HG03378 (cell line): ENCODE data around the gene TNXB.

Source experiments
- ATAC-seq: cut with Tn5 transposase; IDR thresholded peaks from one replicate; pipeline ENCODE4 v1.9.1; 2021; ENCODE audit warnings: mild to moderate bottlenecking, moderate library complexity; ENCODE audit not compliant: unreplicated experiment

The TNXB gene, protein sequence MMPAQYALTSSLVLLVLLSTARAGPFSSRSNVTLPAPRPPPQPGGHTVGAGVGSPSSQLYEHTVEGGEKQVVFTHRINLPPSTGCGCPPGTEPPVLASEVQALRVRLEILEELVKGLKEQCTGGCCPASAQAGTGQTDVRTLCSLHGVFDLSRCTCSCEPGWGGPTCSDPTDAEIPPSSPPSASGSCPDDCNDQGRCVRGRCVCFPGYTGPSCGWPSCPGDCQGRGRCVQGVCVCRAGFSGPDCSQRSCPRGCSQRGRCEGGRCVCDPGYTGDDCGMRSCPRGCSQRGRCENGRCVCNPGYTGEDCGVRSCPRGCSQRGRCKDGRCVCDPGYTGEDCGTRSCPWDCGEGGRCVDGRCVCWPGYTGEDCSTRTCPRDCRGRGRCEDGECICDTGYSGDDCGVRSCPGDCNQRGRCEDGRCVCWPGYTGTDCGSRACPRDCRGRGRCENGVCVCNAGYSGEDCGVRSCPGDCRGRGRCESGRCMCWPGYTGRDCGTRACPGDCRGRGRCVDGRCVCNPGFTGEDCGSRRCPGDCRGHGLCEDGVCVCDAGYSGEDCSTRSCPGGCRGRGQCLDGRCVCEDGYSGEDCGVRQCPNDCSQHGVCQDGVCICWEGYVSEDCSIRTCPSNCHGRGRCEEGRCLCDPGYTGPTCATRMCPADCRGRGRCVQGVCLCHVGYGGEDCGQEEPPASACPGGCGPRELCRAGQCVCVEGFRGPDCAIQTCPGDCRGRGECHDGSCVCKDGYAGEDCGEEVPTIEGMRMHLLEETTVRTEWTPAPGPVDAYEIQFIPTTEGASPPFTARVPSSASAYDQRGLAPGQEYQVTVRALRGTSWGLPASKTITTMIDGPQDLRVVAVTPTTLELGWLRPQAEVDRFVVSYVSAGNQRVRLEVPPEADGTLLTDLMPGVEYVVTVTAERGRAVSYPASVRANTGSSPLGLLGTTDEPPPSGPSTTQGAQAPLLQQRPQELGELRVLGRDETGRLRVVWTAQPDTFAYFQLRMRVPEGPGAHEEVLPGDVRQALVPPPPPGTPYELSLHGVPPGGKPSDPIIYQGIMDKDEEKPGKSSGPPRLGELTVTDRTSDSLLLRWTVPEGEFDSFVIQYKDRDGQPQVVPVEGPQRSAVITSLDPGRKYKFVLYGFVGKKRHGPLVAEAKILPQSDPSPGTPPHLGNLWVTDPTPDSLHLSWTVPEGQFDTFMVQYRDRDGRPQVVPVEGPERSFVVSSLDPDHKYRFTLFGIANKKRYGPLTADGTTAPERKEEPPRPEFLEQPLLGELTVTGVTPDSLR (N-terminal part only)

DNA sequence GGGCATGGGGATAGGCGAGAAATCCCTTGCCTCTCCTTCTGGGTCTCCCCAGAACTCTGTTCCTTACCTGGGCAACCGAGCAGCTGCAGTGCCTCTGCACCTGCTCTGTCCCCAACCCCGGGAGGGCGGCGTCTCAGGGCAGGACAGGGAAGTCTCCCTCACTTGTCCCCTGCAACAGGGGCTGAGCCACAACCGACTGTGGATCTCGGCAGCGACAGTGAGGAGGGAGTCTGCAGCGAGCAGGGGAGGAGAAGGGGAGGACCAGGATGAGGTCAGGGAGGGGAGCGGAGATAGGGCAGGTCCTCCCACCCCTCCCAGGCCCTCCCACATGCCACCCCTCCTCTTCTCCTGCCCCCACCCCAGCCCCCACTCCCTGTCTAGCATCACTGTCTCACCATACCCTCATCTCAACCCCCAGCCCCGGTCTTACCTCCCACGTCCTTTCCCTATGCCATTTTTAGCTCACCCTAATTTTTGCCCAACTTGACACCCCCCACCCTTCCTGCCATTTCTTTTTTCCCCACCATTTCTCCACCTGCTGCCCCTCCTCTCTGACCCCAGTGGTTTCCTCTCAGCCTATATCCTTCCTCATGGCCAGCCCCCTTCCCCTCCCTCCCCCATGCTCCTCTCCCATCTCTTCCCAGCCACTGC is at the start of gene TNXB:
TSS of gene TNXB (minus strand) at position 225 of the 651 bp plus-strand sequence. CDS start 11,140 bp downstream, outside the sequence.
- no peak for ATAC-seq

DNA sequence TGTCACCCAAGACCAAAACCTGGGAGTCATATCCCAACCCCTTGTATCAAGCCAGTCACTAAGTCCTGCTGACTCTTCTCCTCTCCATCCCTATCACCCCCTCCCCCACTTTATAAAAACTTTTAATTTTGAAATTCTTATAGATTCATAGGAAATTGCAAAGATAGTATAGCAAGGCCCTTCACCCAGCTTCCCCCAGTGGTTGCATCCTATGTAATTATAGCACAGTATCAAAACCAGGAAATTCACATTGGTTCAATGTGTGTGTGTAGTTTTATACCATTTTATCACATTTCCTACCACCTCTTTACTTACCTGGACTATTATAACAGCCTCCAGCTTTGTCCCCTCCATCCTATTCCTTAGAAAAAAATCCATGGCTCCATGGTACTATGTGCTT is 48.9 kb upstream of the TNXB start:
- no peak for ATAC-seq

DNA sequence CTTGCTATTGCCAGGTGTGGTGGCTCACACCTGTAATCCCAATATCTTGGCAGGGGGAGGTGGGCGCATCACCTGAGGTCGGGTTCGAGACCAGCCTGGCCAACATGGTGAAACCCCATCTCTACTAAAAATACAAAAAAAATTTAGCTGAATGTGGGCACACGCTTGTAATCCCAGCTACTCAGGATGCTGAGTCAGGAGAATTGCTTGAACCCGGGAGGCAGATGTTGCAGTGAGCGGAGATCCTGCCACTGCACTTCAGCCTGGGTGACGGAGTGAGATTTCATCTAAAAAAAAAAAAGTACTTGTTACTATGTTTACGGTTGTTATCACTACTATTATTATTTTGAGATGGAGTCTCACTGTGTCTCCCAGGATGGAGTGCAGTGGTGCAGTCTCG is 47.8 kb upstream of the TNXB start:
- no peak for ATAC-seq

DNA sequence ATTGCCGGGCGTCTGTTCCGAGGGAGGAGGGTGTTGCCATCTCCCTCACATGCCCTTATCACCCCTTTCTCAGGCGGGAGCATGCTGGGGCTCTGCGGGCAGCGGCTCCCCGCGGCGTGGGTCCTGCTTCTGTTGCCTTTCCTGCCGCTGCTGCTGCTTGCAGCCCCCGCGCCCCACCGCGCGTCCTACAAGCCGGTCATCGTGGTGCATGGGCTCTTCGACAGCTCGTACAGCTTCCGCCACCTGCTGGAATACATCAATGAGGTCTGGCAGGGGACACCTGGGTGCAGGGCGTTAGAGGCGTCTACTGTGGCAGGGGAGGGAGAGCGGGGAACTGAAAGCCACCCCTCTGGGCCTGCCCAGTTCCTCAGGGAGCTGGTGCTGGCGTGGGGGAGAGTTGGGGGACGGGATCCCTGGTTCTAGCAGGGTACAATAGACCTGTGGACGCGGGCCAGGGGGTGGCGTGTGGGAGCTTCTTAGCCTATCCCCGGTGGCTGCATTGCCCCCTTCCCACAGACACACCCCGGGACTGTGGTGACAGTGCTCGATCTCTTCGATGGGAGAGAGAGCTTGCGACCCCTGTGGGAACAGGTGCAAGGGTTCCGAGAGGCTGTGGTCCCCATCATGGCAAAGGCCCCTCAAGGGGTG is 45.5 kb upstream of the TNXB start:
- ATAC-seq: no peak

DNA sequence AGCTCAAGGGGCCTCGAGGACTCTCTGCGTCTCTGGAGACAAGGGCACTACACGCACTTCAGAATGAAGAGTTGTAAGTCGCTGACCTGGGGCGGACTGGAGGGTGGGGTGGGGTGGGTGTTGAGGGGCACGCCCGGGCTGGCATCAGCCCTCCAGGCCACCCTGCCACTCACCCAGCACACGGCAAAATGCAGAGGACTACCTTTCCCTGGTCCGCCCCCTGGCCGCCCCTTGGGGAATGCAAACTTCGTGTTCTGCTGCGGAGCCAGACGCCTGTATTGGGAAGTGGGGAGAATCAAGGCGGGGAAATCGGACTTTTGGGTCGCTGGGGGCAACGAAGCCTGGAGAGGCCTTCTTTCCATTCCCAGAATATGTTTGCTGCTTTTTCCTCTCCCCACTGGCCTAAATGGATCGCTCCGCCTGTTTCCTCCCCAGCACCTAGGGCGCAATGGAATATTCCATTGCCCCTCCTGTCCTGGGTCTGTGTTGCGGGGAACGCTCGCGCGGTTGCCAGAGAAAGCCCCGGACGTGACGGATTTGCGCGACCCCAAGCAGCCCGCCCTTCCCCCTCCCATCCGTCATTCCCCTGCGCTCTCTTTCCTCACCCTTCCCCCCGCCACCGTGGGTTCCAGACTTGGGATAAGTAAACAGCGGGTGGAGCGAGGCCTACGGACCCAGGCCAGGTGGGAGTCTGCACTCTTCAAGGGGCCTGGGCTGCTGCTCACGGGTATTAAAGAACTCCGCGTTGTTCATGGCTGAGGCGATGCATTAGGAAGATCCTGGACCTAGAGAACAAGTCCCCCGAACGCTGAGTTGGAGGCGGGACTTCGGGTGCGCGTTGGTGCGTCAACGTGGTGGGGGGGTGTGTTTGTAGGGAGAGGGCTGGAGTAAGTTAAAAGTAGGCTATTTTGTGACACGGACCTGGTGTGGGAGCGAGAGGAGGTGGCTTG is 44.7 kb upstream of the TNXB start, which contains the start of gene PPT2:
TSS of gene PPT2 (plus strand) at position 578 of the 950 bp plus-strand sequence. CDS start 454 bp downstream, outside the sequence.
- no peak for ATAC-seq

DNA sequence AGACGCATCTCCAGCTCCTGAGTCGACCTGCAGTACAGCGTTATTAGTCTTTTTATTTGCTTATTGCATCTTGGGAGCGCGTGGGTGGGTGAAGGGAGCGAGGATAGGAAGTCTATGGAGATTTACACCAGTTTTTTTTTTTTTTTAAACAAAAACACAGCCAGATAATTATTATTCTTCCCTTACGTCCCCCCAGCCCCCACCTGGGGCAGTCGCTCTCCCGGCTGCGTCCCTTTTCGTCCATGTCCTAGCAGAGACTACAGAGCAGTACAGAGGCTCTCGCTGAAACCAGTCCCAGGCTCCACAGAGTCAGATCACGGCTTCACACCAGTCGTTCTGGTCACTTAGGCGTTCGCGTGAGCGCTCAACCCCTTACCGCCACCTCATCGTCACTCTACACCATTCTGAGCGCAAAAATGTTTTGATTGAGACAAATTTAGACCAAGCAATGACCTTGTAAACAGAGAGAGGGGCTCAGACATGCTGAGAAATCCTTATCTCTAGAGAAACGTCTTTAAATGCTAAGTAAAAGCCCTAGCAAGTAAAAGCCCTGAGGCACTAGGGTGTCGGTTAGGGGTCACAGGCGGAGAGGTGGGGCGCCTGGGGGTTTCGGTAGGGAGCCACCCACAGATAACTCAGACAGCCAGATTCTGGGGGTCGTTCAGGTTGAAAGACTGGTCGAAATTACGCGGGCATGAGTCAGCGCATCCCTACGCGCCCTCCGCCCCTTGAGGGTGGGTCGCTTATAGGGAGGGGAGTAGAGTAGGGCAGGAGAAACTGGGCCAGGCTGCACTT is 43.8 kb upstream of the TNXB start:
- no peak for ATAC-seq

DNA sequence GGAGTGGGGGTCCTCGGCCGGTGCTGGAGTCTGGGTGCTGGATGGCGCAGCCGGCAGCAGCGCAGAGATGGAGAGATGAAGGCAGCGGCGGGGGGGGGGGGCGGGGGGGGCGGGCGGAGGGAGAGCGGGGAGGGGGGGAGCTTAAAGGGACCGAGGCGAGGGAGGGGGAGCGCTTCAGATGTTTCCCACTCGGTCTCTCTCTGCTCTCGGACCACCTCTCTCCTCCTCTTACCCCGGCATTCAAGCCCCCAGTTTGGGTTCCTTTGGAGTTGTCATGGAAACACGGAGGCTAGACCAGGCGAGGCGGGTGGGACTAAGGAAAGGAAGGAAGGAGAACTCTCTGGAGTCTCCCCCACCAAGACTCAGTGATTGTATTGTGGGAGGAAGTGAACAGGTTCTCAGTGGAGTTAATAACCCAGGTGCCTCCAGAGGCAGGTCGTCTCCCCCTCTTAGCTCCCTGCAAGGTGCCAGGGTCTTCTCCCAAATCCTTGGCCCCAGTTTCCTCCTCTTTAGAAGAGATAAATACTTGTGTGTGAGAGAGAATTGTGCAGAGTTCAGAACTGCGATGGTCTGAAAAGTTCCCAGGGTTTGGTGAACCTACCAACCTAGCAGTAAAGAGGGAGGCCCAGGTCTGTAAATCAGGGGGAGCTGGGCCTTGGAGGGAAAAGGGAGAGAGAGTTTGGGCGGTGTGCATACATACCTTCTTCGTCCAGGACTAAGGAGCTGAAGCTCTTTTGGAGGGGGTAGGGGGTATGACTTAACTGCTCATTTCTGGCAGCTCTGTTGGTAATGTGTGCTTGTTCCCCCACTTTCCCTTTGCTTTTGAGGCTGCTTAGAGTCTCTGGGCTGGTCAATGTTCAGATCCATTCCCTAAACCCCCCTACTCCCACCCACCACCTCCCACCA is 43.0 kb upstream of the TNXB start, which contains the start of gene PRRT1:
TSS of gene PRRT1 (minus strand) at position 77 of the 906 bp plus-strand sequence. CDS start 112 bp downstream, outside the sequence.
- ATAC-seq: no peak

DNA sequence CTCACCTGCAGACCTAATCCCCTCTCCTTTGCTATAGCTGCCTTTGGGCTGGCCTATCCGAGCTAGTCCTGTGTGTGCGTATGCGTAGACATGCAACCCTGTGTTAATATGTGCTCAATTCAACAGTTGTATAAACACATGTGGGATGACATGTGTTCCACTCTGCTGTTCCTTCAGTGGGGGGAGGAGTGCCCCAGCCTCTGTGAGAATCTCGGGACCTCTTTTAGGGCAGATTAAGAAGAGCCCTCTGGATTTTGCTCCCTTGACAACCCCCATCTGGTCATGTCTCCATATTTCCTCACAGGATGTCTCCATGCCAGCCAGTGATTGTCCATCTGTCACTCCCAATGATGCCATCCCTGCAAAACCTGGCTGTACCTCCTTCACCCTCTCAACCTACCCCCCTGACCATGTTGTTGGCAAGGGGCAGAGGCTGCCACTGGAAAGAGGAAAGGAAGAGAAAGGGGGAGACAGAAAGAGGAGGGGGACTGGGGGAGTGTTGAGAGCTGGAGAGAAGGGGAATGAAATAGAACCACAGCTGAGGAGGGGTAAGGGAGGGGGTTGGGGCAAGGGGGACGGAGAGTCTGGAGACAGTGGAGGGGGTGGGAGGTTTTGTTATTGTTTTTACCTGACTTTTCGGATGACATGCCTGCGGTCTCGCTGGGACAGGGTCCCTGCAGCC is 42.2 kb upstream of the TNXB start:
- ATAC-seq: no peak

DNA sequence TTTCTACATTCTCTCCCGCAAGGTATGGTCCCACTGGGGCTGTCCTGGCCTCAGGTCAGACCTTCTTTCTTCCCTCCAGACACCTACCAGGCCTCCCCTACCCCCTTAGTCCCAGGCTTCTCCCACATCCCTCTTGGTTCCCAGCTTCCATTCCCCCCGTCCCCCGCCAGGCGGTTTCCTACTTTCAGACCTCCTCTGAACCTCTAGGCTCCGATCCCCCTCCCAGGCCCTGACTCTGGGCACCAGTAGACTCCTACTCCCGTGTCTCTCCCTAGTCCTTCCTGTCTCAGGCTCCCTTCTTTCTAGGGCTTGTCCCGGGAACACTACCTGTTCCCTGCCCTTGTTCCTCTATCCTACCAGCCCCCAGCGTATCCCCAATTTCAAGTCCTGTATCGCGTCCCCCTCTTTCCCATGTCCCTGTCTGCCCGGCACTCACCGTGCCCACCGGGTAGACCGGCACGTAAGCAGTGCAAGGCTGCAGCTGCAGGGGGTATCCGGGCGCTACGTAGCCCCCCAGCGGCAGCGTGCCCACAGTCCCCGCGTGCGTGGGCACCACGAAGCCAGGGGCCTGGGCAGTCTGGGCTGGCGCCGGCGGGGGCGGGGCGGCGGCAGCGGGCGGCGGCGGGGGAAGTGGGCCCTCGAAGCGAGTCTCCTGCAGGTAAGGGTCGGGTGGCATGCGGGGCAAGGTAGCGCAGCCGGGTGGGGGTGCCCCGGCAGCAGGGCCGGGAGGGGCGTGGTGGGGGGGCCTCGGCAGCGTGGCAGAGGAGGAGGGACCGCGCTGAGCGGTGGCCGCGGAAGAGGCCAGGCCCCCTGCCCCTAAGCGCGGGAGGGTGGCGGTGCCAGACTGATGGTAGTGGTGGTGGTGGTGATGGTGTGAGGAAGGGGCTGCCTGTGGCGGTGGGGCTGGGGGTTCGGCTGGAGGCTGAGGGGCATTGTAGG is 41.1 kb upstream of the TNXB start:
- ATAC-seq: no peak

DNA sequence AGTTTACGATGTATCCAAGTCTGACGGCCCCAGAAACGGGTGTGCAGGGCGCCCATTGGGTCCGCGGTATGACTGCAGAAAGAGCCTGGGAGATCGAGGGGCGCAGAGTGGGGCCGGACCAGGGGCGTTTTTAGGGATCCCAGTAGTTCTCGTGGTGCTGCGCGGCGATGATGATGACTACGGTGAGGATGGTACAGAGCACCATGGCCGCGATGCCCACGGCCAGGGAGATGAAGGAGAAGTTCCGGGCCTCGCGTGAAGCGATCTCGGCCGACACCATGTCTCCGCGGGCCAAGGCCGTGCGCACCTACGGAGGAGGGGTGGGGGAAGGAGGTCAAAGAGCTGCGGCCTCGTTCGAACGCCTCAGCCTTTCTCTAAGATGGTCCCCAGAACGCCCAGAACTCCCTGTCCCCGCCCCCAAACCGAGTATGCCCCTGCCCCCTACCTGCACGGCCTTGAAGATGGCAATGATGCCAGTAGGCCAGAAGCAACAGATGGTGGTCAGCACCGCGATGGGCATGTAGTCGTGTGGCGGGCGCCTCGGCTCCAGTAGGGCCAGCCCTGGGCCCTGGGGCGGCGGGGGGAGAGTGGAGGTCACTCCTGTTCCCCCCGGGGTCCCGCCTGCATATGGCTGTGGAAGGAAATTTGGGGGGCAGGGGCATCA is 40.1 kb upstream of the TNXB start:
- ATAC-seq: no peak

DNA sequence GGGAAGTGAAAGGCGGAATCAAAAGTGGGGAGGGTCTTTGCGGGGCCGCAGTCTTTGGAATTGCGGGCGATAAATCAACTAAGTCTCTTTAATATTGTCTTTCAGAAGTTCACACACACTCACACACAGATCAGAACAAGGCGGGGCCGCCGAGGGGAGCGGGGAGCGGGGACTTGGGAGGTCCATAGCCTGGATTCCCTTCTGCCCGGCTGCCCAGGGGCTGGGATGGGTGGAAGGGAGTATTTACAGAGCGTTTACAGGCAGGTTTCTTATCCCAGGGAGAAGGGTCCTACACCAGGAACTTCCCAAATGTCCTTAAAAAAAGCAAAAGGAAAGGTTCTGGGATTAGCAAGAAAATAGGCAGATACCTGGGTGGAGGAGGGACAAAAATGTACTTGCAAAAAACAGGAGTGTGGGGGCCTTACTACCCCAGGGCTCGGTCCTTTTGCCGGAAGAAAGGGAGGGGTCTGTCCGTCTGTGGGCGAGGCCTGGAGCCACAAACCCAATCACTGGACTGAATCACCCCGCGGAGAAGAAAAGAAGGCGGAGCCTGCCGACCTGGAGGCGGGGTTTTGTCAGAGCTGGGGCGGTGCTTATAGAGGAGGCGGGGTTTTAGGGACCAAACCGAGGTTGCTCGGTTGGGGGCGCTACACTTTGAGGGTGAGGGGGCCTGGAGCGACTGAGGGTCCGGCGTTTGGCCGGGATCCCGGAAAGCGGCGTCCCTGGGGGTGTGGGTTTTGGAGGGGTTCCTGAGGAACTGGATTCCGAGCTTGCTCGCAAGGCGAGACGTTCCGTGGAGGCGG is 39.4 kb upstream of the TNXB start:
- ATAC-seq: no peak

DNA sequence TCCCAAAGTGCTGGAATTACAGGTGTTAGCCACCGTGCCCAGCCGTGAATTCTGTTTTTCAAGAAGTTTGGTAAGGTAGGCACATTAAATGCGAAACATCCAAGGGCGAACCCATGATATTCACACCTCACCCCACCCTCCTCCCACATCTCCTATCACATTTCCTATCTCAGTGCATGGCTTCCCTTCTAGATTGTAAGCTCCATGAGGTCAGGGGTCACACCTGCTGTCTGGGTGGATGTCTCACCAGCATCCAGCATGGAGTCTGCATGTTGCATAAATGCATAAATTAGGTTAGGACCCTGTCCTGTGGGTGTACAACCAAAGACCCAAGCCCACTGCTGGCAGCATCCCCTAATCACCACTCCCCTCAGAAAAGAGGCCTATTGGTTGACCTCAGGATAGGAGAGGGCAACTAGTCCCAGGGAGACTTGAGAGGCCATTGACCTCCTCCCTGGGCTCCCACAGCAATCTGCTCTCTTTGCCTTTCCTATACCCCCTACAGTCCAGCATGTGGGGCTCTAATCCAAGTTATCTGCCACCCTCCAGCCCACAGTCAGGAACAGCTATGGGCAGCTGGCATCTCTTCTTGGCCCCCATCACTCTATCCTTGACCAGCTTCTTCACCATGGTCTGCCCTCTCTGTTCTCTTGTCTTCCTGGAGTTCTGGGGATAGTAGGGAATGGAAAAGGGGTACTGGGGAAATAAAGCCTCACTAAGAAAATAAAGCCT is 38.4 kb upstream of the TNXB start:
- ATAC-seq: no peak

DNA sequence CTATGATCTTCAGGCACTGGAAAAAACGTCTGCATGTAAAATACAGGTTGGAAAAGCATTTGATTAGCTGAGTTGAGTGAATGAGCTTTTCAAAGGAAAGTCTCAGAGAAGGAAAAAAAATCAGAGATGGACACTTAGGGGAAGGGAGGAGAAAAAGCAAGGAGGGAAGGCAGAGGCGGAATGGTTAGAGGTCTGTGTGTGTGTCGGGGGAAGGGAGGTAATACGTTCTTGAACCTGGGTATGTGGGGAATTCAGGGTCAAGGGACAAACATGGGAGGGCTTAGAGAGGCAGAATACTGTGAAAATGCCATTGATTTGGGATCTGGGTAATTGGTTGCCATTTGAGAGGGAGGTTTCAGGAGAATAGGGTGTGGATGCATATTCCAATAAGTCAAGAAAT is 37.5 kb upstream of the TNXB start:
- ATAC-seq: no peak
